WTC11 (cell line): ENCODE measurements around the gene SMARCA4. TPM values are rescaled to one million over a fixed set of nuclear protein-coding genes. Genes with fewer than 3 reads are reported as not detected.
"Not testable (repeated sequence)": the region's sequence is repeated elsewhere in the genome, so short reads cannot be mapped to it uniquely, and the experiment has no call there.

ENCODE experiments used
- ATAC-seq: fragments of 200-7000 bp; cut with Tn5 transposase; 2 replicates; pipeline ENCODE4 v1.10.0; 2021; ENCODE audit warnings: mild to moderate bottlenecking, moderate library complexity
- CTCF ChIA-PET: fragments of 300-600 bp; sonication (Branson Sonifier 250); formaldehyde crosslinking; loops from one replicate; lab custom pipeline; 2021; ENCODE audit warnings: antibody characterized with exemption; lab: Charles Lee
- POLR2A ChIA-PET: fragments of 350-600 bp; sonication (Branson Sonifier 250); formaldehyde crosslinking; loops from one replicate; lab custom pipeline; 2021; ENCODE audit warnings: antibody characterized with exemption; lab: Charles Lee
- DNase-seq: peaks from one replicate; pipeline ENCODE4 v3.0.0; 2021; ENCODE audit warnings: low spot score
- H3K27ac Mint-ChIP-seq: 2 replicates; pipeline ENCODE4 v1.8.0; 2021; ENCODE audit warnings: mixed read lengths
- H3K27me3 Mint-ChIP-seq: 2 replicates; pipeline ENCODE4 v1.8.0; 2021; ENCODE audit warnings: low read depth, mild to moderate bottlenecking, moderate library complexity, mixed read lengths
- H3K36me3 Mint-ChIP-seq: 2 replicates; pipeline ENCODE4 v1.8.0; 2021; ENCODE audit warnings: mixed read lengths
- H3K4me1 Mint-ChIP-seq: 2 replicates; pipeline ENCODE4 v1.8.0; 2022; ENCODE audit warnings: mixed read lengths
- H3K4me3 Mint-ChIP-seq: 2 replicates; pipeline ENCODE4 v1.8.0; 2021; ENCODE audit warnings: mild to moderate bottlenecking, moderate library complexity, mixed read lengths
- H3K9me3 Mint-ChIP-seq: 2 replicates; pipeline ENCODE4 v1.8.0; 2021; ENCODE audit warnings: mixed read lengths
- AFF4 ChIP-seq: sonication (generic); formaldehyde crosslinking; IDR thresholded peaks from 2 replicates; pipeline ENCODE4 v1.8.1; 2023; ENCODE audit warnings: mild to moderate bottlenecking, missing genetic modification reagents, borderline replicate concordance
- ATF1 ChIP-seq: sonication (generic); formaldehyde crosslinking; IDR thresholded peaks from 2 replicates; pipeline ENCODE4 v1.8.1; 2023; ENCODE audit warnings: mild to moderate bottlenecking, moderate library complexity, missing genetic modification reagents
- IRF2 ChIP-seq: sonication (generic); formaldehyde crosslinking; IDR thresholded peaks from 2 replicates; pipeline ENCODE4 v1.8.0; 2022; ENCODE audit warnings: low read depth, missing genetic modification reagents, borderline replicate concordance
- NR3C1 ChIP-seq: sonication (generic); formaldehyde crosslinking; conservative IDR thresholded peaks from 2 replicates; pipeline ENCODE4 v1.8.1; 2023; ENCODE audit warnings: low read depth, mild to moderate bottlenecking, missing genetic modification reagents
- OVOL2 ChIP-seq: fragments of 250-450 bp; sonication (Bioruptor Pico); IDR thresholded peaks from 2 replicates; pipeline ENCODE4 v1.9.0; 2021; ENCODE audit warnings: mild to moderate bottlenecking, borderline replicate concordance
- ZNF671 ChIP-seq: fragments of 250-450 bp; sonication (Bioruptor Pico); IDR thresholded peaks from 2 replicates; pipeline ENCODE4 v1.8.0; 2021; ENCODE audit warnings: mild to moderate bottlenecking
- total RNA-seq: library from RNA; stranded (reverse); gene quantifications from 3 replicates; pipeline ENCODE4 v1.2.3, GENCODE V29; 2021
- TF ChIP-seq, protein P1 (sequence below): sonication (generic); formaldehyde crosslinking; IDR thresholded peaks from 2 replicates; pipeline ENCODE4 v1.8.1; 2022; ENCODE audit warnings: low read depth, mild to moderate bottlenecking, moderate library complexity, missing genetic modification reagents, borderline replicate concordance
- TF ChIP-seq, protein P2 (sequence below): sonication (generic); formaldehyde crosslinking; conservative IDR thresholded peaks from 2 replicates; pipeline ENCODE4 v1.8.1; 2023; ENCODE audit warnings: mild to moderate bottlenecking, low read depth, missing genetic modification reagents, moderate library complexity
- TF ChIP-seq, protein P3 (sequence below): fragments of 250-450 bp; sonication (Bioruptor Pico); IDR thresholded peaks from 2 replicates; pipeline ENCODE4 v1.9.0; 2021; ENCODE audit warnings: mild to moderate bottlenecking

Gene SMARCA4
- total RNA-seq, 1 experiment from 2014 or later: 295 TPM

- TF ChIP-seq, protein P1, sequence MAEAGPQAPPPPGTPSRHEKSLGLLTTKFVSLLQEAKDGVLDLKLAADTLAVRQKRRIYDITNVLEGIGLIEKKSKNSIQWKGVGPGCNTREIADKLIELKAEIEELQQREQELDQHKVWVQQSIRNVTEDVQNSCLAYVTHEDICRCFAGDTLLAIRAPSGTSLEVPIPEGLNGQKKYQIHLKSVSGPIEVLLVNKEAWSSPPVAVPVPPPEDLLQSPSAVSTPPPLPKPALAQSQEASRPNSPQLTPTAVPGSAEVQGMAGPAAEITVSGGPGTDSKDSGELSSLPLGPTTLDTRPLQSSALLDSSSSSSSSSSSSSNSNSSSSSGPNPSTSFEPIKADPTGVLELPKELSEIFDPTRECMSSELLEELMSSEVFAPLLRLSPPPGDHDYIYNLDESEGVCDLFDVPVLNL (CRISPR knock-in tag): no peak
- TF ChIP-seq NR3C1: no peak
- TF ChIP-seq OVOL2: no peak
- 0 out of 2 replicates have a peak, but pooled peaks have one; percentile 71 for TF ChIP-seq ATF1
- TF ChIP-seq, protein P2, sequence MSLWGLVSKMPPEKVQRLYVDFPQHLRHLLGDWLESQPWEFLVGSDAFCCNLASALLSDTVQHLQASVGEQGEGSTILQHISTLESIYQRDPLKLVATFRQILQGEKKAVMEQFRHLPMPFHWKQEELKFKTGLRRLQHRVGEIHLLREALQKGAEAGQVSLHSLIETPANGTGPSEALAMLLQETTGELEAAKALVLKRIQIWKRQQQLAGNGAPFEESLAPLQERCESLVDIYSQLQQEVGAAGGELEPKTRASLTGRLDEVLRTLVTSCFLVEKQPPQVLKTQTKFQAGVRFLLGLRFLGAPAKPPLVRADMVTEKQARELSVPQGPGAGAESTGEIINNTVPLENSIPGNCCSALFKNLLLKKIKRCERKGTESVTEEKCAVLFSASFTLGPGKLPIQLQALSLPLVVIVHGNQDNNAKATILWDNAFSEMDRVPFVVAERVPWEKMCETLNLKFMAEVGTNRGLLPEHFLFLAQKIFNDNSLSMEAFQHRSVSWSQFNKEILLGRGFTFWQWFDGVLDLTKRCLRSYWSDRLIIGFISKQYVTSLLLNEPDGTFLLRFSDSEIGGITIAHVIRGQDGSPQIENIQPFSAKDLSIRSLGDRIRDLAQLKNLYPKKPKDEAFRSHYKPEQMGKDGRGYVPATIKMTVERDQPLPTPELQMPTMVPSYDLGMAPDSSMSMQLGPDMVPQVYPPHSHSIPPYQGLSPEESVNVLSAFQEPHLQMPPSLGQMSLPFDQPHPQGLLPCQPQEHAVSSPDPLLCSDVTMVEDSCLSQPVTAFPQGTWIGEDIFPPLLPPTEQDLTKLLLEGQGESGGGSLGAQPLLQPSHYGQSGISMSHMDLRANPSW: no peak
- no peak for TF ChIP-seq IRF2 (CRISPR knock-in tag)
- TF ChIP-seq AFF4 (CRISPR knock-in tag): no peak
These were observed 128.6 kb downstream of the SMARCA4 start, which contains the start of gene LDLR (continued) for GRCh38 chr19:11089254-11090013.

DNA sequence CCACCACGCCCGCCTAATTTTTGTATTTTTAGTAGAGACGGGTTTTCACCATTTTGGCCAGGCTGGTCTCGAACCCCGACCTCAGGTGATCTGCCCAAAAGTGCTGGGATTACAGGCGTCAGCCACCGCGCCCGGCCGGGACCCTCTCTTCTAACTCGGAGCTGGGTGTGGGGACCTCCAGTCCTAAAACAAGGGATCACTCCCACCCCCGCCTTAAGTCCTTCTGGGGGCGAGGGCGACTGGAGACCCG lies 129.1 kb downstream of the SMARCA4 start:
- ATAC-seq: peak; percentile 9
- H3K27ac Mint-ChIP-seq: peak overlapping the region; percentile 100
- CTCF ChIA-PET: interaction anchor here (1.6 to 2.6 kb wide), 3 partner anchors 36 to 153 kb away, joined by 6 to 12 read pairs (median 7); no protein-coding TSS in a partner anchor
- TF ChIP-seq, protein P3, sequence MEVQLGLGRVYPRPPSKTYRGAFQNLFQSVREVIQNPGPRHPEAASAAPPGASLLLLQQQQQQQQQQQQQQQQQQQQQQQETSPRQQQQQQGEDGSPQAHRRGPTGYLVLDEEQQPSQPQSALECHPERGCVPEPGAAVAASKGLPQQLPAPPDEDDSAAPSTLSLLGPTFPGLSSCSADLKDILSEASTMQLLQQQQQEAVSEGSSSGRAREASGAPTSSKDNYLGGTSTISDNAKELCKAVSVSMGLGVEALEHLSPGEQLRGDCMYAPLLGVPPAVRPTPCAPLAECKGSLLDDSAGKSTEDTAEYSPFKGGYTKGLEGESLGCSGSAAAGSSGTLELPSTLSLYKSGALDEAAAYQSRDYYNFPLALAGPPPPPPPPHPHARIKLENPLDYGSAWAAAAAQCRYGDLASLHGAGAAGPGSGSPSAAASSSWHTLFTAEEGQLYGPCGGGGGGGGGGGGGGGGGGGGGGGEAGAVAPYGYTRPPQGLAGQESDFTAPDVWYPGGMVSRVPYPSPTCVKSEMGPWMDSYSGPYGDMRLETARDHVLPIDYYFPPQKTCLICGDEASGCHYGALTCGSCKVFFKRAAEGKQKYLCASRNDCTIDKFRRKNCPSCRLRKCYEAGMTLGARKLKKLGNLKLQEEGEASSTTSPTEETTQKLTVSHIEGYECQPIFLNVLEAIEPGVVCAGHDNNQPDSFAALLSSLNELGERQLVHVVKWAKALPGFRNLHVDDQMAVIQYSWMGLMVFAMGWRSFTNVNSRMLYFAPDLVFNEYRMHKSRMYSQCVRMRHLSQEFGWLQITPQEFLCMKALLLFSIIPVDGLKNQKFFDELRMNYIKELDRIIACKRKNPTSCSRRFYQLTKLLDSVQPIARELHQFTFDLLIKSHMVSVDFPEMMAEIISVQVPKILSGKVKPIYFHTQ (CRISPR knock-in tag): peak; percentile 88; the same call in 1 of the 2 replicates
- TF ChIP-seq ZNF671 (CRISPR knock-in tag) (peak; percentile 63; the same call in 1 of the 2 replicates), AFF4 (CRISPR knock-in tag) (0 out of 2 replicates have a peak, but pooled peaks have one; percentile 28)
- TF ChIP-seq, all 79 proteins: peak for 3; not testable (repeated sequence) for 76
- H3K4me1 Mint-ChIP-seq: peaks cover 41% of the 10 kb centered on the region
- H3K36me3 Mint-ChIP-seq: peaks cover 25% of the 10 kb centered on the region
- H3K9me3 Mint-ChIP-seq, H3K27me3 Mint-ChIP-seq, DNase-seq: not testable (repeated sequence)
- POLR2A ChIA-PET: interaction anchor here (0.6 to 2.0 kb wide), 7 partner anchors 20 to 584 kb away, joined by 3 to 9 read pairs (median 6); partner anchors contain the start of gene SPC24
- H3K4me3 Mint-ChIP-seq: peak overlapping the region; percentile 94
